GM18951 (cell line): ENCODE measurements around the gene LEMD3.
"Not testable (repeated sequence)": the region's sequence is repeated elsewhere in the genome, so short reads cannot be mapped to it uniquely, and the experiment has no call there.

Experiments used
- POLR2A ChIP-seq: IDR thresholded peaks from 4 replicates; pipeline ENCODE4 v1.6.1; 2011; ENCODE audit warnings: mild to moderate bottlenecking; ENCODE audit not compliant: insufficient read length, insufficient read depth; ENCODE audit errors: extremely low read depth
- in situ Hi-C: fragments of 300-500 bp; cut with MboI; formaldehyde crosslinking; loops from one replicate; pipeline ENCODE4 v1.12.0; 2022; ENCODE audit warnings: low sequenced_read_pairs, mixed read lengths, inconsistent platforms; ENCODE audit not compliant: unreplicated experiment

The LEMD3 gene

GRCh38 chr12:65266408-65266807 lies 97.0 kb downstream of the LEMD3 start:
- TF ChIP-seq POLR2A: no peak
- in situ Hi-C loops: loop anchor here (25.0 kb wide), 1 partner anchor 379 kb away; no protein-coding TSS in a partner anchor

GRCh38 chr12:65269603-65270002 lies 100.2 kb downstream of the LEMD3 start:
- TF ChIP-seq POLR2A: no peak

GRCh38 chr12:65274602-65275272 lies 105.4 kb downstream of the LEMD3 start:
- in situ Hi-C loops: loop anchor here (25.0 kb wide), 1 partner anchor 387 kb away; no protein-coding TSS in a partner anchor
- no peak for TF ChIP-seq POLR2A

More at GRCh38 chr12:65269603-65270002, 100.2 kb downstream of the LEMD3 start:
- in situ Hi-C loops: loop anchor here (25.0 kb wide), 1 partner anchor 382 kb away; no protein-coding TSS in a partner anchor

GRCh38 chr12:65275627-65276026 lies 106.2 kb downstream of the LEMD3 start:
- in situ Hi-C loops: no loop called here
- no peak for TF ChIP-seq POLR2A

GRCh38 chr12:65276916-65277530 lies 107.6 kb downstream of the LEMD3 start:
- in situ Hi-C loops: no loop called here
- no peak for TF ChIP-seq POLR2A

- in situ Hi-C loops: no loop called here
- no peak for TF ChIP-seq POLR2A
These were observed 108.7 kb downstream of the LEMD3 start for GRCh38 chr12:65277994-65278575.

GRCh38 chr12:65278576-65279368 lies 109.4 kb downstream of the LEMD3 start, which contains the start of gene MSRB3:
Gene MSRB3 (plus strand): TSS chr12:65278683. CDS start chr12:65308580, 29,897 bp downstream.
- in situ Hi-C loops: no loop called here
- TF ChIP-seq POLR2A: no peak

GRCh38 chr12:65279369-65280112 lies 110.2 kb downstream of the LEMD3 start:
- TF ChIP-seq POLR2A: no peak
- in situ Hi-C loops: no loop called here

- in situ Hi-C loops: no loop called here
- no peak for TF ChIP-seq POLR2A
These were observed 110.9 kb downstream of the LEMD3 start for GRCh38 chr12:65280306-65280705.

GRCh38 chr12:65282840-65283239 lies 113.5 kb downstream of the LEMD3 start:
- in situ Hi-C loops: no loop called here
- TF ChIP-seq POLR2A: no peak

GRCh38 chr12:65285532-65285931 lies 116.1 kb downstream of the LEMD3 start:
- in situ Hi-C loops: not testable (repeated sequence)

GRCh38 chr12:65287426-65287825 lies 118.0 kb downstream of the LEMD3 start:
- in situ Hi-C loops: no loop called here
- no peak for TF ChIP-seq POLR2A
